Activated naive CD4-positive, alpha-beta T cell treated with anti-CD3 and anti-CD28 coated beads, Interleukin-2, amount 50 U/mL, for 24 hours (primary cell): ENCODE data around the gene GALNT14.

Experiments
- H3K27ac Mint-ChIP-seq: one replicate; pipeline ENCODE4 v1.8.0; 2021; ENCODE audit warnings: mild to moderate bottlenecking, mixed read lengths
- H3K27me3 Mint-ChIP-seq: one replicate; pipeline ENCODE4 v1.8.0; 2021; ENCODE audit warnings: mixed read lengths
- H3K36me3 Mint-ChIP-seq: one replicate; pipeline ENCODE4 v1.8.0; 2021; ENCODE audit warnings: mixed read lengths
- H3K4me1 Mint-ChIP-seq: one replicate; pipeline ENCODE4 v1.8.0; 2021; ENCODE audit warnings: mixed read lengths
- H3K4me3 Mint-ChIP-seq: one replicate; pipeline ENCODE4 v1.8.0; 2021; ENCODE audit warnings: mild to moderate bottlenecking, mixed read lengths
- H3K9me3 Mint-ChIP-seq: one replicate; pipeline ENCODE4 v1.8.0; 2021; ENCODE audit warnings: mixed read lengths

The GALNT14 gene

DNA sequence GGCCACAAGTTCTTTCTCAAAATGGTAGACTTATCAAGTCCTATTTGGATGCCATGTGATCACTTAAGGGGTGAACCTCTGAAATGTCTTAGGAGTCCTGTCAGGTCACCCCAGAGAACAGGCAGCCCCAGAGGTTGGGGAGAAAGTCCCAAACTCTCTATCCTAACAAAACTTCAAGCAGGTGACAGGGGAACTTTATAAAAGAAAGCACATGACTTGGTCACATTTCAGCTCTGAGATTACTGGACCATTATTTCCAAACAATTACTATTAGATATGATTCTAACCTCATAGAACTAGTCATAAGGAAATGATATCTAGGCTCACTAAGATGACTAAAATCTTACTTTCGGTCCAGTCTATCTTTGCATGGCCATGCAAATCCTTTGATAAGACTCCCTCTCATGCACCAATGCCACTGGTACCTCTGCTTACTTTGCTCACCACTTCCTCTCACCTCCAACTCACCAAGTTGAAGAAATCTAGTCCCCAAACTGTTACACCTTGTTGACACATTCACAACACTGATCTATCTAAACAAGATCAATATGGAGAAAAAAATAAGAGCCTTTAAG is 107.0 kb downstream of the GALNT14 start:
- peaks cover 11% of the 10 kb centered on the region for H3K9me3 Mint-ChIP-seq
- H3K36me3 Mint-ChIP-seq: no peaks in the 10 kb centered on the region
- H3K27me3 Mint-ChIP-seq: peaks cover 6% of the 10 kb centered on the region
- no peak overlapping the region for H3K4me3 Mint-ChIP-seq
- H3K4me1 Mint-ChIP-seq: no peaks in the 10 kb centered on the region
- no peak overlapping the region for H3K27ac Mint-ChIP-seq

DNA sequence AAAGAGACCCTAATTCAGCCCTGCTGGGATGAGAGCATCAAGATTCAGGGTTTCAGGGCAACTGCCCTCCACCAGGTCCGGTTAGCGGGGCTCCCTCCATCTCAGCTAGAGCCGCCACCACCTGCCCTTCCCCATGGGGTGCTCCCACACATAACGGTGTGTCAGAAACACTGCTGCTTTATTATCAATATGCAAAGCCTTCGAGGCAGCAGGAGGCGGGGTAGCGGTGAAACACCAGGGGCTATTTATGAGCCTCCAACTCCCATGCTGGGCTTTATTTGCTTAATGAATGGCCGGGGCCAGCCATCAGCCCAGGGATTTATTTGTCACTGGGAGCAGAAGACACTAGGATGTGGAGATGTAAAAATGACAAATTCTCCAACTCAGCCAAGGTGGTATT is 109.8 kb downstream of the GALNT14 start:
- Mint-ChIP-seq H3K36me3 (no peaks in the 10 kb centered on the region), H3K4me1 (no peaks in the 10 kb centered on the region), H3K9me3 (no peaks in the 10 kb centered on the region), H3K27ac (no peak overlapping the region), H3K4me3 (no peak overlapping the region), H3K27me3 (peaks cover 2% of the 10 kb centered on the region)

DNA sequence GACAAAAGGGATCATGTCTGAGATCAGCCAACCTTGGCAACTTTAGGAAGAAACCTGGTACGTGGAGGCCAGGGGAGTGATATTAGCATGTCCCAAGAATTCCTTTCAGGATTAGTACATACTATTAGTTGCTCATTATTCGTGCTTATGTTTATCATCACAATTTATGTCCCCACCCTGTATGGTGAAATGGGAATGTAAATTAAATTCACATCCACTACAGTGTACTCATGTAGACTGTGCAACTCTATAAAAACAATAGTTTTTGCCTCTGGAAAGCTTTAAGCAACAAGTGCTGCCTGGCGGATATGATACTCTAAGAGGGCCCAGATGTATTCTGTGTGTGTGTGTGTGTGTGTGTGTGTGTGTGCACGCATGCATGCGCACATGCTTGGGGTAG is 110.7 kb downstream of the GALNT14 start:
- H3K4me3 Mint-ChIP-seq: no peak overlapping the region
- no peaks in the 10 kb centered on the region for H3K36me3 Mint-ChIP-seq
- no peaks in the 10 kb centered on the region for H3K4me1 Mint-ChIP-seq
- H3K27me3 Mint-ChIP-seq: peaks cover 2% of the 10 kb centered on the region
- no peak overlapping the region for H3K27ac Mint-ChIP-seq
- H3K9me3 Mint-ChIP-seq: no peaks in the 10 kb centered on the region

DNA sequence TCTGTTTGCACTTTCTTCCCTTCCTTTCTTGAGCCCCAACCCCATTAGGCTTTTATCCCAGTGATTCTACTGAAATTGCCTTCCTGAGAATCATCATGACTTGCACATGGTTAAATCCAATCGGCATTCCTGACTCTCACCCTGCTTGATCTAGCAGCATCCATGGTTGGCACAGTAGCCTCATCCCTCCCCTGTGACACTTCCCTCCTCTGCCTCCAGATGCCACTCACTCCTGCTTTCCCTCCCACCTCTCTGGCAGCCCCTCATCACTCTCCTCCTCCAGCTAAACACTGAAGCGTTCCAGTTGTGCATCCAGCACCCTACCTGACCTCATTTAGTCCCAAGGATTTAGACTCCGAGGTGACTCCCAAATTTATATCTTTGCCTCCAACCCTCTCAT is 114.7 kb downstream of the GALNT14 start:
- Mint-ChIP-seq H3K4me1 (no peaks in the 10 kb centered on the region), H3K27ac (no peak overlapping the region), H3K4me3 (no peak overlapping the region), H3K36me3 (no peaks in the 10 kb centered on the region), H3K27me3 (no peaks in the 10 kb centered on the region), H3K9me3 (no peaks in the 10 kb centered on the region)

DNA sequence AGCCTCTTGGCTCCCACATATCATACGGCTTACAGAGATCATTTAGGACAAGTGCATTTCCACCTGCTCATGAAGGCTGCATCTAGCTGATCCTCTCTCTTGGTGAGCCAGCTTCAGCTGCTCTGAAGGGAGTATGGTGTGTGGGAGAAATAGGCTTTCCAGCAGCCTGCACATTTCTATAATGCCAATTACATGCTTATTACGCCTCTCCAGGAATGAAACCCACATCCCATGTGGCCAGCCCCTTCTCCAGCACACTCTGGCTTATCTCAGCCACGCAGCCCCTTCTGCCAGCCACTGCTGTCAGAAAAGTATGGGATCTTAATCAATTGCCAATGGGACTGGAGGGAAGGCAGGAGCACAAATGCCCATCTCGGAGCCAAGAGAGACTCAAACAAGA is 117.5 kb downstream of the GALNT14 start:
- Mint-ChIP-seq H3K4me3 (no peak overlapping the region), H3K27ac (no peak overlapping the region), H3K36me3 (no peaks in the 10 kb centered on the region), H3K4me1 (no peaks in the 10 kb centered on the region), H3K27me3 (no peaks in the 10 kb centered on the region), H3K9me3 (no peaks in the 10 kb centered on the region)

DNA sequence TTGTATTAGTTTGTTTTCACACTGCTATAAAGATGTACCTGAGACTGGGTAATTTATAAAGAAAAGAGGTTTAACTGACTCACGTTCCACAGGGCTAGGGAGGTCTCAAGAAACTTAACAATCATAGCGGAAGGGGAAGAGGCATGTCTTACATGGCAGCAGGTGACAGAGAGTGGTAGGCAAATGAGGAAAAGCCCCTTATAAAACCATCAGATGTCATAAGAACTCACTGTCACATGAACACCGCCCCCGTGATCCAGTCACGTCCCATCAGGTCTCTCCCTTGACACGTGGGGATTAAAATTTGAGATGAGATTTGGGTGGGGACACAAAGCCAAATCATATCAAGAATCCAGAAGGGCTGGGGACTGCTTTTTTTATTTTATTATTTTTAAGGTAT is 120.0 kb downstream of the GALNT14 start:
- Mint-ChIP-seq H3K36me3 (no peaks in the 10 kb centered on the region), H3K4me3 (no peak overlapping the region), H3K4me1 (no peaks in the 10 kb centered on the region), H3K27ac (no peak overlapping the region), H3K9me3 (no peaks in the 10 kb centered on the region), H3K27me3 (no peaks in the 10 kb centered on the region)

DNA sequence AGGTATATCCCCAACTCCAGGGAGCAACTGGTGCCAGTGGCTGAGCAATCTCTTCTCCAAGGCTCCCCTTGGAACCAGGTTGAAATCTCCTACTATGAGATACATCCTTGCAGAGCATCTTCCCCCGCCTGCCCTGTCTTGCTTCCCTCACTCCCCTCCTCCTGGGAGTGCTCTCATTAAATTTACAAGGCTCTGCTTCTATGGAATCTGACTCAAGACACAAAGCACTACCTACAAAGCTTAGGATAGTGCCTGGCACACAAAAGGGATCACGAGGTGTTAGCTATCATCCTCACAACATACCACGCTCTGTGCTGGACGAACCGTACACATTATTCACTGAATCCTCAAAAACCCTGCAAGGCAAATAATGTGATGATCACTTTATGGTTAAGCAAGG is 121.6 kb downstream of the GALNT14 start:
- H3K4me1 Mint-ChIP-seq: no peaks in the 10 kb centered on the region
- H3K36me3 Mint-ChIP-seq: no peaks in the 10 kb centered on the region
- no peaks in the 10 kb centered on the region for H3K9me3 Mint-ChIP-seq
- no peaks in the 10 kb centered on the region for H3K27me3 Mint-ChIP-seq
- H3K4me3 Mint-ChIP-seq: no peak overlapping the region
- H3K27ac Mint-ChIP-seq: no peak overlapping the region

DNA sequence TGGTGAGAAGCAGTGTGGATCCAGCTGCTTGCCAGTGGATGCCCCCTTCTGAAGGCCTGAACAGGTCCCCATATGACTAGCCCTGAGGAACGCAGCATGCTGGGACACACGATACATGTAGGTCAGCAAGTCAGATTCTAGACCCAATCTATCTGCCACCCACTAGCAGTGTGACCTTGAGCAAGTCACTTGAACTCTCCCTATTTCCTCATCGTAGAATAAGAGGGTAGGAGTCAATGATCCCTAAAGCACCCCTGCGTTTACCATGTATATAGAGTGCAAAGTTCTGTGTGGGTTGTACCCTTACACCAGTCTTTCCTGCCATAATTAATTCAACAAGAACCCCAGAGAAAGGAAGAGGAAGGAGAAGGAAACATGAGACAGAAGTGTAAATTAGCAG is 123.7 kb downstream of the GALNT14 start:
- no peaks in the 10 kb centered on the region for H3K9me3 Mint-ChIP-seq
- H3K27ac Mint-ChIP-seq: no peak overlapping the region
- H3K36me3 Mint-ChIP-seq: no peaks in the 10 kb centered on the region
- peaks cover 6% of the 10 kb centered on the region for H3K27me3 Mint-ChIP-seq
- H3K4me3 Mint-ChIP-seq: no peak overlapping the region
- H3K4me1 Mint-ChIP-seq: no peaks in the 10 kb centered on the region

DNA sequence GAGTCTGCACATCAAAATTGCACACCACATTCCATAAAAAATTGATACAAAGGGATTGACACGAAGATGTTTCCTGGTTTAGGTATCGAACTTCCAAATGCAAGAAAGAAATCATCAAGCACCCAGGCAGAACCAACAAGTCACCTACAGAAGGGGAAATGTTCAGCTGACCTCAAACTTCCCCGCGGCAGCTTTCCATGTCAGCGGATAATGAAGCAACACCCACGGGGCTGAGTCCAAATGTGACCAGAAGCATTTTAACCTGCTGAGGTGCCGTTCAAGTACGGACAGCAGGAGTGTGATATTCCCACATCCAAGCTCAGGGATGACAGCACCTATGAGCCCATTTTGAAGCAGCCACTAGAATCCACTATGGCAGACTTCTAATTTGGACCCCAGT is 124.9 kb downstream of the GALNT14 start:
- H3K9me3 Mint-ChIP-seq: no peaks in the 10 kb centered on the region
- no peak overlapping the region for H3K4me3 Mint-ChIP-seq
- H3K27me3 Mint-ChIP-seq: peaks cover 6% of the 10 kb centered on the region
- H3K4me1 Mint-ChIP-seq: no peaks in the 10 kb centered on the region
- no peaks in the 10 kb centered on the region for H3K36me3 Mint-ChIP-seq
- no peak overlapping the region for H3K27ac Mint-ChIP-seq

DNA sequence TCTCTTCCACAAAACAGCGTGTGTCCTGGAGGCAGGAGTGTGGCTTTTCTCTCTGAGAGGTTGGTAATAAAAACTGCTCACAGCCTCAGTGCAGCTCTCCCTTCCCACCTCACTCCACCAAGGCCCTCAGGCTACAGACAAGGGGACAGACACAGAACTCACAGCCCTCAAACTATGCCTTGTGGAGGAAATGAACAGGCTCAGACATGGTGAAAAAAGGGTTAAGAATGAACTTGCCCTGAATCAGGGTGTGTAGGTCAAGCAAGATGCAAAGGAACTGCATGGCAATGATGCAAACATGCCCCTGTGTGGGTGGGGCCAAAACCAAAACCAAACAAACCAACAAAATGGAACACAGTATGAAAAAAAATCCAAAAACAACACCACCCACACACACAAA is 125.8 kb downstream of the GALNT14 start:
- H3K9me3 Mint-ChIP-seq: no peaks in the 10 kb centered on the region
- H3K27ac Mint-ChIP-seq: no peak overlapping the region
- peaks cover 6% of the 10 kb centered on the region for H3K27me3 Mint-ChIP-seq

DNA sequence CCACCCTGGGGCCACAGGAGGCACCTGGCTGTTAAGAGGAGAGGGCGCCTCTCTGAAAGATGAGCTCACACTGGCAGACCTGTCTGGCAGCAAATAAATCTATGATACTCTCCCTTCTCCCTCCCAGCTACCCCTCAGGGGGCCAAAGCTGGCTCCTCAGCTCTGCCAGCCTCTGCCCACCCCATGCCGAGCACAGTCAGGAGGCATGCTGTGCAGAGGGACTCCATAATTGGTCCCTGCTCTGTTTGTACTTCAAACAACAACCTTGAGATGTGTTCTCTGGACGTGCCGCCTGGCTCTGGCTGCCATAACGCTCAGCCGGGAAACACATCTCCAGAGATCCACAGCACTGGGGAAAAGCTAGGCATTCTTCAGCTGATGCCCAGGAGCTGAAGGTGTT is 126.7 kb downstream of the GALNT14 start:
- Mint-ChIP-seq H3K9me3 (no peaks in the 10 kb centered on the region), H3K27me3 (peaks cover 6% of the 10 kb centered on the region), H3K4me1 (no peaks in the 10 kb centered on the region), H3K27ac (no peak overlapping the region), H3K4me3 (no peak overlapping the region), H3K36me3 (no peaks in the 10 kb centered on the region)

More for the DNA sequence above, 125.8 kb downstream of the GALNT14 start:
- H3K36me3 Mint-ChIP-seq: no peaks in the 10 kb centered on the region
- no peaks in the 10 kb centered on the region for H3K4me1 Mint-ChIP-seq
- H3K4me3 Mint-ChIP-seq: no peak overlapping the region

DNA sequence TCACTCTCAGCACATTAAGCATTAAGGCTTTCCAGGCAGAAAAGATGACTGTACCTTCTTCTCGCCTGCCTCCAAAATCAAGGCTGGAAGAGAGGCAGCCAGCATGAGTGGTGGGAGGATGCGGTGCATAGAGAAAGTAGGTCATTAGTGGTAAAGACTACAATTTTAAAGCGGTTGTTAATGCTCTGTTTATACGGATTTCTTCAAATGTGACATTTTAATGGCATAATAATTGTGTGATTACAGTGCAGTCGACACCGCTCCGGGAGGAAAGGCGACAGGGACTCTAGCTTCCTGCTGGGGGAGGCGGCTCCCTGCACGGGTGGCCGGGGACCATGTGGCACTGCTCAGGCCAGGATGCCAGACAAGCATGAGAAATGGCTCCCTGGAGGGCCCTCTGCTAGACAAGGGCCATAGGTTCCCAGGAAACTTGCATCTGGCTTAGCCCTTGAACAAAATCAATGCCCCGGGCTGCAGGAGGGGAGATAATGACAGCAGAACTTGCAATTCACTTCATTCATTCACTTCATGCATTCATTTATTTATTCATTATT is 129.6 kb downstream of the GALNT14 start:
- no peak overlapping the region for H3K4me3 Mint-ChIP-seq
- no peaks in the 10 kb centered on the region for H3K4me1 Mint-ChIP-seq
- no peaks in the 10 kb centered on the region for H3K36me3 Mint-ChIP-seq
- no peaks in the 10 kb centered on the region for H3K9me3 Mint-ChIP-seq
- H3K27ac Mint-ChIP-seq: no peak overlapping the region
- H3K27me3 Mint-ChIP-seq: peaks cover 7% of the 10 kb centered on the region

DNA sequence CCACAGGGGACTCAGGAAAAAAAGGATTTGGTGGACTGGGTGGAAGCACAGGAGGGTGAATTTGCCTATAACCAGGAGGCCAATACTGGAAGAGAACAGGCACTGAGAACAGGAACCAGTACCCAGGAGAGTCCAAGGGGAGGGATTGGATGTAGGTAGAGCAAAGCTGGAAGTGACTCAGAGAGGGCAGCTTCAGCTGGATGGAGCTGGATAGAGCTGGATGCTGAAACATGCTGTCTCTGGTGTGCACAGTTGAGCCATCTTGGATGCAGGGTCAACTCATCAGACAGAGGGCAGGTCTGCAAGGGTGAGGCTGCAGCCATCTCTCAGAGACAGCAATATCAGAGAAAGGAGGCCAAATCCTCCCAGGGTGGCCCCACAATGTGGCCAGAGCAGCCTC is 134.0 kb downstream of the GALNT14 start:
- Mint-ChIP-seq H3K27ac (no peak overlapping the region), H3K27me3 (peaks cover 6% of the 10 kb centered on the region), H3K4me1 (no peaks in the 10 kb centered on the region), H3K4me3 (no peak overlapping the region), H3K36me3 (no peaks in the 10 kb centered on the region), H3K9me3 (no peaks in the 10 kb centered on the region)

DNA sequence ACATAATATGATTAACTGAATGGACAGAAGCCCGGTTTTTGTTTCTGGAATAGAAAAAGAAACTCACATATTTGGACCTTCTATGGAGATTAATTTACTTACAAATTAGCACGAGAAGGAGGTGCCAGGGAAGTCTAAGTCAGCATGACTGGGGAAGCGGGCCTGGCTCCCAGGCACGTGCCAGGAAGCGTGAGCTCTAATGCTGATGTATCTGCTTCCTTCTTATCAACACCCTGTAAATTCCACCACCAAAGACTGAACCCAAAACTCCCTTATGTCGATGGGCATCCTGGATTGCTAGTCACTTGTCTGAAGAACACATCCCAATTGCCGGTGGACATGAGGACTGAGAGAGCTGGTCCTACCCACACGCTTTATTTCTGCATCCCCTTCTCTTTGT is 134.5 kb downstream of the GALNT14 start:
- Mint-ChIP-seq H3K36me3 (no peaks in the 10 kb centered on the region), H3K4me1 (no peaks in the 10 kb centered on the region), H3K9me3 (no peaks in the 10 kb centered on the region), H3K27ac (no peak overlapping the region), H3K27me3 (peaks cover 6% of the 10 kb centered on the region), H3K4me3 (no peak overlapping the region)

DNA sequence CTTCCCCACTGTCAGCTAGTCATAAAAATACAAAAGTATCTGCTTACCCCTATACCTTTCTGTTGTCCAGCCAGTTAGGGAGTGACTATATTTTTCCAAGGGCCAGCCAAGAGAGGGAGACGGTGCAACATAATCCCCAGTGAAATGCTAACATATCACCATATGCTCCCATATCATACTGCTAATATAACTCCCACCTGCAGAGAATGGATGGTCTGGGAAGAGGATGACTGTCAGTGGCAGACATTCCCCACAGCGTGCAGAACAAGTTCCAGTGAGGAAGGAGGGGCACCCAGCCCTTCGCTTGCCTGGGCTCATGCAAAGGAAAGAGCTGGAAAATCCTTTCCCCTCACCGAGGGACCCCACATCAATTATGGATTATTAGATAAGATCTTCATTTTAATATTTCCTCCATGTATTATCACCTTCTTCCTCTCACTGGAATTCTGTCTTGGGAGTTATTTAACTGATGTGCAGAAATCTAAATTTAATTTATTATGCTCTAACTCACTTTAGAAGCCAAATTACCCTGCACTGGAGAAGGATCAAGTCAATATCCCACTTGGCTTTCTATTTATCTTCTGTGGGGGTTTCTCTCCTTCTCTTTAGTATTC is 135.6 kb downstream of the GALNT14 start:
- no peaks in the 10 kb centered on the region for H3K36me3 Mint-ChIP-seq
- H3K27me3 Mint-ChIP-seq: peaks cover 6% of the 10 kb centered on the region
- no peak overlapping the region for H3K27ac Mint-ChIP-seq
- H3K4me3 Mint-ChIP-seq: no peak overlapping the region
- H3K9me3 Mint-ChIP-seq: no peaks in the 10 kb centered on the region
- H3K4me1 Mint-ChIP-seq: no peaks in the 10 kb centered on the region

DNA sequence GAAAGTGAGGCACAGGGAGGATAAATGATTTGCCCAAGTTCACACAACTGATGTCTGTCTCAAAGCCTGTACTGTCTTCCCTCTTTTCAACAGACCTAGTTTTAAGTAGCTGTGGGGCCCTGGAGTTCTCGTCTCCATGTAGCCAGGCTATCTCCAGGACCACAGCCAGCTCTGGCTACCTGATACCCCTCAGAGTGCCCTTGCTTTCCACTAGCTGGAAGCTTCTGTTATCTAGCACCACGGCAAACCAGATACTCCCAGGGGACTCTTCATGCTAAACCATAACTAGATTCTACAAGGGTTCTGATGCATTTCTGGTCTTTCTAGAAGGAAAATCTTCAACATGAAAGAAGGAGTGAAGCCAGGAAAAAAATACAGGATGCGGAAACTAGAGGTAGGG is 137.3 kb downstream of the GALNT14 start:
- Mint-ChIP-seq H3K9me3 (no peaks in the 10 kb centered on the region), H3K27ac (no peak overlapping the region), H3K27me3 (peaks cover 6% of the 10 kb centered on the region), H3K4me1 (no peaks in the 10 kb centered on the region), H3K36me3 (no peaks in the 10 kb centered on the region), H3K4me3 (no peak overlapping the region)

DNA sequence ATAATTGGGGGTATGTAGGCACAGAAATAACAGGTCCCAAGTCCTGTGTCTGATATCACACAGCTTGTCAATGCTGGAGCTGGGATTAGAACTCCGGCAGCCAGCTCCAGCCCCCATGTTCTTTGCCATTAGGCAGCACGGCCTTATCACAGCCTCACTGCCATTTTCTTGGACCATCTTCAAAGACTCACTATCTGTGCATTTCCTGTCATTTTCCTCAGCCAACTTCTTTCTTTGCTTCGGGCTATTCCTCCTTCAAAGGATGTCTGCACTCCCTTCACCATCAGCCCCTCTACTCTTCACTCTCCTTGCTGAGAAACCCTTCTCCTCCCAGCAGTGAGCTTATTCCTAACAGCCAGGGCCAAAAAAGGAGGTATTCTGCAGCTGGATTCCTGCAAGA is 139.6 kb downstream of the GALNT14 start:
- Mint-ChIP-seq H3K36me3 (no peaks in the 10 kb centered on the region), H3K27me3 (peaks cover 5% of the 10 kb centered on the region), H3K4me3 (no peak overlapping the region), H3K27ac (no peak overlapping the region), H3K4me1 (no peaks in the 10 kb centered on the region), H3K9me3 (no peaks in the 10 kb centered on the region)
